Ishikawa (cell line): ENCODE data around the gene TMEM108.

ENCODE experiments used
- CEBPB ChIP-seq: IDR thresholded peaks from 2 replicates; pipeline ENCODE4 v1.6.1; 2012
- CREB1 ChIP-seq: IDR thresholded peaks from 2 replicates; pipeline ENCODE4 v1.6.1; 2012; ENCODE audit warnings: low read depth
- EGR1 ChIP-seq: IDR thresholded peaks from 2 replicates; pipeline ENCODE4 v1.6.1; 2012
- EP300 ChIP-seq: IDR thresholded peaks from 2 replicates; pipeline ENCODE4 v1.6.1; 2012; ENCODE audit warnings: borderline replicate concordance
- FOXM1 ChIP-seq: IDR thresholded peaks from 2 replicates; pipeline ENCODE4 v1.6.1; 2012; ENCODE audit warnings: low read depth, borderline replicate concordance
- NFIC ChIP-seq: IDR thresholded peaks from 2 replicates; pipeline ENCODE4 v1.6.1; 2012
- RAD21 ChIP-seq: IDR thresholded peaks from 2 replicates; pipeline ENCODE4 v1.6.1; 2012; ENCODE audit warnings: low read depth
- TAF1 ChIP-seq: IDR thresholded peaks from 2 replicates; pipeline ENCODE4 v1.6.1; 2012; ENCODE audit warnings: low read depth, mild to moderate bottlenecking
- TCF12 ChIP-seq: IDR thresholded peaks from 2 replicates; pipeline ENCODE4 v1.6.1; 2012; ENCODE audit warnings: low read depth
- TEAD4 ChIP-seq: IDR thresholded peaks from 2 replicates; pipeline ENCODE4 v1.6.1; 2012
- YY1 ChIP-seq: IDR thresholded peaks from 2 replicates; pipeline ENCODE4 v1.6.1; 2012; ENCODE audit warnings: low read depth
- ZBTB7A ChIP-seq: IDR thresholded peaks from 2 replicates; pipeline ENCODE4 v1.6.1; 2012; ENCODE audit warnings: low read depth
- TF ChIP-seq, protein P1 (sequence below): IDR thresholded peaks from 2 replicates; pipeline ENCODE4 v1.6.1; 2012
- TF ChIP-seq, protein P2 (sequence below): IDR thresholded peaks from 2 replicates; pipeline ENCODE4 v1.6.1; 2012; ENCODE audit warnings: low read depth, mild to moderate bottlenecking

DNA sequence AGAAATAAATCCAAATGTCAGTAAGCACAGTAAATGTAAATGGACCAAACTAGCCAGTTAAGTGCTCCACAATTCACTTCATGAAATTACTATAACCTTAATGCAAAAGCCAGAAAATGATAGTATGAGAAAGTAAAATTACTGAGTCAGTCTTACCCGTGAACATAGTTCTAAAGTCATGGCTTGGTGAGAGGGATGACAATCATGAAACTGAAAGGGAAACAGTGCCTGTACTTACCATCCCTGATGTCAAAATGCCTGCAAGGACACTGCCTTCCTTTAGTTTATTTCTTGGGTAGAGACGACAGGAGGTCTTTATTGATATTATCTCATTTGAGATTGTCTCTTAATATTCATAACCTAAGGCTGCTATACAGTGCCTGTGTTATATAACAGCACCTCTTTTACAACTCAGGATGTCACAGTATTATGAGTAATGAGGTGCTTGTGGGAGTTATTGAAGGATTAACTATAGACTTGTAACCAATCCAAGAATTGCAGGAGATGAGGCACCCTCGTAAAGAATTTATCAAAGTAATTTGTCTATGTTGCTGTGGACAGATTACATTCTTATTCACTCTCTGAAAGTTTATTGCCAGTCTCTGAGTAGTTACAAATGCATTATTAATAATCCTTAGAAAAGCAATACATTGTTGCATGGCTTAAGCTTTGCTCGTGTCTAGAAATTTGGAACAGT, 218.7 kb downstream of the TMEM108 start:
- TF ChIP-seq, protein P1, sequence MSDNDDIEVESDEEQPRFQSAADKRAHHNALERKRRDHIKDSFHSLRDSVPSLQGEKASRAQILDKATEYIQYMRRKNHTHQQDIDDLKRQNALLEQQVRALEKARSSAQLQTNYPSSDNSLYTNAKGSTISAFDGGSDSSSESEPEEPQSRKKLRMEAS, result no peak
- TF ChIP-seq EP300 (no peak), TCF12 (no peak), EGR1 (no peak), RAD21 (no peak), CREB1 (no peak), TAF1 (no peak), FOXM1 (no peak), YY1 (no peak), TEAD4 (no peak), NFIC (no peak), CEBPB (no peak), ZBTB7A (no peak)
- TF ChIP-seq, protein P2, sequence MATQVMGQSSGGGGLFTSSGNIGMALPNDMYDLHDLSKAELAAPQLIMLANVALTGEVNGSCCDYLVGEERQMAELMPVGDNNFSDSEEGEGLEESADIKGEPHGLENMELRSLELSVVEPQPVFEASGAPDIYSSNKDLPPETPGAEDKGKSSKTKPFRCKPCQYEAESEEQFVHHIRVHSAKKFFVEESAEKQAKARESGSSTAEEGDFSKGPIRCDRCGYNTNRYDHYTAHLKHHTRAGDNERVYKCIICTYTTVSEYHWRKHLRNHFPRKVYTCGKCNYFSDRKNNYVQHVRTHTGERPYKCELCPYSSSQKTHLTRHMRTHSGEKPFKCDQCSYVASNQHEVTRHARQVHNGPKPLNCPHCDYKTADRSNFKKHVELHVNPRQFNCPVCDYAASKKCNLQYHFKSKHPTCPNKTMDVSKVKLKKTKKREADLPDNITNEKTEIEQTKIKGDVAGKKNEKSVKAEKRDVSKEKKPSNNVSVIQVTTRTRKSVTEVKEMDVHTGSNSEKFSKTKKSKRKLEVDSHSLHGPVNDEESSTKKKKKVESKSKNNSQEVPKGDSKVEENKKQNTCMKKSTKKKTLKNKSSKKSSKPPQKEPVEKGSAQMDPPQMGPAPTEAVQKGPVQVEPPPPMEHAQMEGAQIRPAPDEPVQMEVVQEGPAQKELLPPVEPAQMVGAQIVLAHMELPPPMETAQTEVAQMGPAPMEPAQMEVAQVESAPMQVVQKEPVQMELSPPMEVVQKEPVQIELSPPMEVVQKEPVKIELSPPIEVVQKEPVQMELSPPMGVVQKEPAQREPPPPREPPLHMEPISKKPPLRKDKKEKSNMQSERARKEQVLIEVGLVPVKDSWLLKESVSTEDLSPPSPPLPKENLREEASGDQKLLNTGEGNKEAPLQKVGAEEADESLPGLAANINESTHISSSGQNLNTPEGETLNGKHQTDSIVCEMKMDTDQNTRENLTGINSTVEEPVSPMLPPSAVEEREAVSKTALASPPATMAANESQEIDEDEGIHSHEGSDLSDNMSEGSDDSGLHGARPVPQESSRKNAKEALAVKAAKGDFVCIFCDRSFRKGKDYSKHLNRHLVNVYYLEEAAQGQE, result no peak
